GM18526 (cell line): ENCODE results near the gene FKBP7.

Experiments used
- POLR2A ChIP-seq: IDR thresholded peaks from 3 replicates; pipeline ENCODE4 v1.6.1; 2011; ENCODE audit not compliant: insufficient read length; ENCODE audit errors: extremely low read depth

The FKBP7 gene

GRCh38 chr2:178425255-178425827, 53.1 kb downstream of the FKBP7 start:
- TF ChIP-seq POLR2A: no peak

- TF ChIP-seq POLR2A: no peak
Measured at GRCh38 chr2:178422097-178422496, 56.3 kb downstream of the FKBP7 start.

GRCh38 chr2:178420463-178420999, 57.9 kb downstream of the FKBP7 start:
- TF ChIP-seq POLR2A: no peak

GRCh38 chr2:178419123-178419522, 59.3 kb downstream of the FKBP7 start:
- TF ChIP-seq POLR2A: no peak

GRCh38 chr2:178418426-178418825, 60.0 kb downstream of the FKBP7 start:
- TF ChIP-seq POLR2A: no peak

- no peak for TF ChIP-seq POLR2A
Measured at GRCh38 chr2:178417916-178418315, 60.5 kb downstream of the FKBP7 start.

GRCh38 chr2:178415979-178416378, 62.4 kb downstream of the FKBP7 start:
- TF ChIP-seq POLR2A: no peak

- peak; percentile 70 for TF ChIP-seq POLR2A
Measured at GRCh38 chr2:178414266-178415247, 63.8 kb downstream of the FKBP7 start.
